GM23248 (cell line): Measurements from ENCODE around the gene ZNF705A.
"Not testable (repeated sequence)": the region's sequence is repeated elsewhere in the genome, so short reads cannot be mapped to it uniquely, and the experiment has no call there.

Experiments
- EZH2 ChIP-seq: fragments of 200-600 bp; sonication (generic); IDR thresholded peaks from 2 replicates; pipeline ENCODE4 v1.6.1; 2018; ENCODE audit warnings: antibody characterized with exemption, mild to moderate bottlenecking; ENCODE audit not compliant: insufficient read depth, poor library complexity, severe bottlenecking
- EZH2phosphoT487 ChIP-seq: fragments of 200-600 bp; sonication (generic); IDR thresholded peaks from 2 replicates; pipeline ENCODE4 v1.6.1; 2018; ENCODE audit warnings: antibody characterized with exemption, moderate library complexity, mild to moderate bottlenecking, low read depth; ENCODE audit not compliant: insufficient read depth

- not testable (repeated sequence) for TF ChIP-seq EZH2phosphoT487, EZH2
These were observed 15.2 kb upstream of the ZNF705A start for GRCh38 chr12:8141647-8142046.
